Measurements from ENCODE around the gene CIDEA.

CIDEA gene

GRCh38 chr18:12253027-12253426 lies 1.1 kb upstream of the CIDEA start:
- Mint-ChIP-seq H3K4me1 (ENCODE audit: low read depth) (no peaks in the 10 kb centered on the region), H3K36me3 (ENCODE audit: low read depth) (no peaks in the 10 kb centered on the region), H3K27me3 (ENCODE audit: low read depth) (peaks cover 70% of the 10 kb centered on the region), H3K27ac (no peak overlapping the region), H3K9me3 (no peaks in the 10 kb centered on the region), H3K4me3 (no peak overlapping the region)

DNA sequence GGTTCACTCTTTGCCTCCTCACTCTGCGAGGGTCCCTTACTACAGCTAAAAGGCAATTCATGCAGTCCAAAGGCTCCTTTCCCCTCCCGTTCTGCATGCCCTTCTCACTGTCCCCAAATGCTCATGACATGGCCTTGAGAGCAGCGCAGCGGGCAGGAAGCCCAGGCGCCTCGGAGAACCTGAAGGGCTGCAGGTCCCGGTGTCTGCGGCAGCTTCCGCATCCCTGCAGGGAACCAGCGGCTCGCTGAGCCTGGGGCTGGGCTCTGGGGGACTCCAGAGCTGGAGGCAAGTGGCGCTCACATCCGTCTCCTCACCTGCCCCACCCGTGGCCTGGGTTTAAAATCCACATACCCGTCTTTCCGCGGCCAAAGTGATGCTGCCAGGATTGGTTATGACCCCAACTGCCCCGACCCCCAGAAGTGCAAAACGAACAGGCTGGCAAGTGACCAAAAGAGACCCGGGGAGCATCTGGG lies 462 bp upstream of the CIDEA start:
- H3K4me3 Mint-ChIP-seq = no peak overlapping the region
- H3K9me3 Mint-ChIP-seq = no peaks in the 10 kb centered on the region
- H3K36me3 Mint-ChIP-seq (ENCODE audit: low read depth) = no peaks in the 10 kb centered on the region
- peaks cover 70% of the 10 kb centered on the region for H3K27me3 Mint-ChIP-seq (ENCODE audit: low read depth)
- H3K27ac Mint-ChIP-seq = no peak overlapping the region
- H3K4me1 Mint-ChIP-seq (ENCODE audit: low read depth) = no peaks in the 10 kb centered on the region

- Mint-ChIP-seq H3K36me3 (ENCODE audit: low read depth) (no peaks in the 10 kb centered on the region), H3K27ac (no peak overlapping the region), H3K4me3 (no peak overlapping the region), H3K9me3 (no peaks in the 10 kb centered on the region), H3K27me3 (ENCODE audit: low read depth) (peaks cover 66% of the 10 kb centered on the region), H3K4me1 (ENCODE audit: low read depth) (no peaks in the 10 kb centered on the region)
These were observed 805 bp downstream of the CIDEA start for GRCh38 chr18:12254820-12255511.

DNA sequence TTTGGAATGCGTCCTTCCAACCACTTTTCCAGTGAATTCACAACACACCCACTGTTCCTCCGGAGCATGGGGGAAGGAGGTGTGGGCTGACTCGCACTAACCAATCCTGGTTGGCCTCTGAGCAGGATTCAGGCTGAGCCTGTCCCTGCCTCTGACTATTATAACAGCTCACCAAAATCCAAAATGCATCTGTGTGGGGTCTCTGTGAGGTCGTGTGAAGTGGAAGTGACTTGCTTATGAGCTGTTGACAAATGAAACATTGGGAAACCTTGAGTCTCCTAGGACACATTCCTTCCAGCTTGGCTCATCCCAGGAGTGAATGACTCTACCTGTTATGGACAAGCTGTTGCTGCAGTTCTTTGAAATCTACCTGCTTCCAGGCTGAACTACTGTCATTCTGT lies 1.5 kb downstream of the CIDEA start:
- no peak overlapping the region for H3K27ac Mint-ChIP-seq
- no peak overlapping the region for H3K4me3 Mint-ChIP-seq
- H3K9me3 Mint-ChIP-seq = no peaks in the 10 kb centered on the region
- H3K36me3 Mint-ChIP-seq (ENCODE audit: low read depth) = no peaks in the 10 kb centered on the region
- H3K4me1 Mint-ChIP-seq (ENCODE audit: low read depth) = no peaks in the 10 kb centered on the region
- H3K27me3 Mint-ChIP-seq (ENCODE audit: low read depth) = peaks cover 64% of the 10 kb centered on the region

GRCh38 chr18:12256951-12257350 lies 2.8 kb downstream of the CIDEA start:
- H3K4me3 Mint-ChIP-seq = no peak overlapping the region
- peaks cover 50% of the 10 kb centered on the region for H3K27me3 Mint-ChIP-seq (ENCODE audit: low read depth)
- no peaks in the 10 kb centered on the region for H3K4me1 Mint-ChIP-seq (ENCODE audit: low read depth)
- H3K9me3 Mint-ChIP-seq = no peaks in the 10 kb centered on the region
- no peak overlapping the region for H3K27ac Mint-ChIP-seq
- H3K36me3 Mint-ChIP-seq (ENCODE audit: low read depth) = no peaks in the 10 kb centered on the region

DNA sequence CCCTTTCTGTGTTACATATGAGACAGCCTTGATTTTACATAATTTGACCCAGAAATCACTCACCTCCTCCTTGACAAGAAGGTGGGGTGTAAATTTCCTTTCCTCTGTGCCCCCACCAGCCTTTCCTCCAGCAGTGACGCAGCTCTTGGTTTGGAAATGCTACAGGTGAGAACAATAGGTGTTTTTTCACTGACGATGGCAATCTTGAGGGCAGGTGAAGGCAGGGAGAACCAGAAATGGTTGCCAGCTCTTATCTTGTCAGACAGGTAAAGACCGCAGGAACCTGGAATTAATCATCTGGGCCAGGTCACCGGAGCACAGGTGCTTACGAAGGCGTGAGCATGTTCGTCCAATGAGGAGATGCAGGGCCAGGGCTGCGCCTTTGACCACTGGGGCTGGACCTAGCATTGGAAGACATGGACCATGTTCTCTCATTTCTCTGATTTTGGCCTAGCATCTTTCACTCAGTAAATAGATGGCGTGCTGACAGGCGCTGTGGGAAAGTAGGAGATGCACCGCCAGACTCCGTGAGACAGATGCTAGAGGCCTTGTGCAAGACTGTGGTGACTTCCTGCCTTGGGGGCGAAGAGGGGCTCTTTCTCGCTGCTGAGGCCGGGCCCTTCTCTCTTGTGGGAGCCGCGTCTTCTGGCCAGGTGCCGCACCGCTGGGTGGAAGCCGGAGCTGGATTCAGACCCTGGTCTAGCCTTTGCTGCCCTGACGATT lies 4.0 kb downstream of the CIDEA start:
- no peaks in the 10 kb centered on the region for H3K4me1 Mint-ChIP-seq (ENCODE audit: low read depth)
- H3K4me3 Mint-ChIP-seq = no peak overlapping the region
- H3K27me3 Mint-ChIP-seq (ENCODE audit: low read depth) = peaks cover 40% of the 10 kb centered on the region
- no peaks in the 10 kb centered on the region for H3K9me3 Mint-ChIP-seq
- no peaks in the 10 kb centered on the region for H3K36me3 Mint-ChIP-seq (ENCODE audit: low read depth)
- H3K27ac Mint-ChIP-seq = no peak overlapping the region

- Mint-ChIP-seq H3K9me3 (no peaks in the 10 kb centered on the region), H3K27me3 (ENCODE audit: low read depth) (peaks cover 36% of the 10 kb centered on the region), H3K4me3 (no peak overlapping the region), H3K27ac (no peak overlapping the region), H3K4me1 (ENCODE audit: low read depth) (no peaks in the 10 kb centered on the region), H3K36me3 (ENCODE audit: low read depth) (no peaks in the 10 kb centered on the region)
These were observed 4.9 kb downstream of the CIDEA start for GRCh38 chr18:12258719-12259705.

DNA sequence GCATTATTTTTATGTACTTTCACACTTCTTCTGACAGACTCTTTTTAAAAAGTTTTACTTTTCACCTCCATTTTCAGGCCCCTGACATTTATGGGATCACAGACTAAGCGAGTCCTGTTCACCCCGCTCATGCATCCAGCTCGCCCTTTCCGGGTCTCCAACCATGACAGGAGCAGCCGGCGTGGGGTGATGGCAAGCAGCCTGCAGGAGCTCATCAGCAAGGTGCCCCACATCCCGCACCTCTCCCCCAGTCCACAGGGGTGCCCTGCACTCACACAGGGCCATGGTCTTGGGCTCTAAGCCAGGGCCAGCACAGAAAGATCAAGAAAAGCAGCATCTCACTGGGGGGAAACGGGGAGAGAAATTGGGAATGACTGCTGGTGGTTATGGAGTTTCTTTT lies 8.6 kb downstream of the CIDEA start:
- H3K4me3 Mint-ChIP-seq = no peak overlapping the region
- no peaks in the 10 kb centered on the region for H3K9me3 Mint-ChIP-seq
- H3K36me3 Mint-ChIP-seq (ENCODE audit: low read depth) = no peaks in the 10 kb centered on the region
- no peaks in the 10 kb centered on the region for H3K4me1 Mint-ChIP-seq (ENCODE audit: low read depth)
- H3K27me3 Mint-ChIP-seq (ENCODE audit: low read depth) = peaks cover 25% of the 10 kb centered on the region
- H3K27ac Mint-ChIP-seq = no peak overlapping the region

GRCh38 chr18:12264864-12265263 lies 10.7 kb downstream of the CIDEA start:
- Mint-ChIP-seq H3K4me3 (no peak overlapping the region), H3K27ac (no peak overlapping the region)

DNA sequence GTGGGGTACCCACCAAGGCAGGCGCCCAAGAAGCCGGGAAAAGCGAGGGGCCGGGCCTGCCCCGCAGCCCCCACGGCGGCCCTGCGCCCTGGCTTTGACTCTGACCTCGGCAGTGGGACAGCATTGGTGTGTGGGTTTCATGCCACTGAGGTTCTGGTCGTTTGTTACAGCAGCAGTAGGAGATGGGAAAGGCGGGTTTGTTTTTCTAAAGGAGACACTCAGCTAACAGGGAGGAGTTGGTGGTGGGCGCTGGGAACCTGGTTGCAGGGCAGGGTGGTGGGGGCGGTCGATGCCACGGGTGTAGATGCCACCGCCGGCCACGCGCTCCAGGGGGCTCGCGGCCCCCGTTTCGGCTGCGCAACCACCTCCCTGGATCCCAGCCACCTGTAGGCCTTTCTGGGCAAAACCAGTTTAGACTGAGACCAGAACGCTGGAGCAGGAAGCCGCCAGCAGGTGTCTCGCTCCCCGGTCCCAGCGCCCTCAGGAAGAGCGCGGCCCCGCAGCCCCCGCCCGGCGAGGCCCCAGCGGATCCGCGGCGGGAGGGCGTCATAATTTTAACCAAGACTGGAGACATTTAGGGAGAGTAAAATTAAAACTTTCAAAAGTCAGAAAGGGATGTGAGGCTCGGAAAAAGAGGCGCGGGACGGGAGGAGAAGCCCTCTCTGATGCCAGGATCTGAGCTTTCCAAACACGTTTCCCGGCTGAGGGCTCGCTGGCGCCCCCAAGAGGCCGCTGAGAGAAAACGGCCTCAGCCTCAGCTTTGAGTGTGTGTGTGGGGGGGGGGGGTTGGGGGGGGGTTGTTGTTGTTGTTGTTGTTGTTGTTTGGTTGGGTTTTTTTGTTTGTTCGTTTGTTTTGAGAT lies 17.4 kb downstream of the CIDEA start:
- no peak overlapping the region for H3K27ac Mint-ChIP-seq
- peaks cover 2% of the 10 kb centered on the region for H3K4me1 Mint-ChIP-seq (ENCODE audit: low read depth)
- H3K4me3 Mint-ChIP-seq = peak overlapping the region; percentile 34
- no peaks in the 10 kb centered on the region for H3K36me3 Mint-ChIP-seq (ENCODE audit: low read depth)
- H3K9me3 Mint-ChIP-seq = no peaks in the 10 kb centered on the region
- peaks cover 3% of the 10 kb centered on the region for H3K27me3 Mint-ChIP-seq (ENCODE audit: low read depth)

More at GRCh38 chr18:12264864-12265263, 10.7 kb downstream of the CIDEA start:
- peaks cover 24% of the 10 kb centered on the region for H3K27me3 Mint-ChIP-seq (ENCODE audit: low read depth)
- H3K4me1 Mint-ChIP-seq (ENCODE audit: low read depth) = no peaks in the 10 kb centered on the region
- no peaks in the 10 kb centered on the region for H3K36me3 Mint-ChIP-seq (ENCODE audit: low read depth)
- no peaks in the 10 kb centered on the region for H3K9me3 Mint-ChIP-seq

DNA sequence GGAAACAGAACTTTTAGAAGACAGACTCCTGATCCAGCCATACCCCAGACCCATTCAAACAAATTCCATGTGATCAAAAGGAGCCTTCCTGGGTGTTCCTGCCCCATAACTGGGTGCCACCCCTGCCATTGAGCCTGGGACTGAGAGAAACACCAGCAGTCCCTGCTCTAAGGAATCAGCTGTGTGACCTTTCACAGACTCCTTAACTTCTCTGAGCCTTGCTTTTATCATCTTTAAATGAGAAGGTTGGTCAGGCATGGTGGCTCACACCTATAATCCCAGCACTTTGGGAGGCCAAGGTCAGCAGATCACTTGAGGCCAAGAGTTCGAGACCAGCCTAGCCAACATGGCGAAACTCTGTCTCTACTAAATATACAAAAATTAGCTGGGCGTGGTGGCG lies 20.6 kb downstream of the CIDEA start:
- Mint-ChIP-seq H3K4me3 (no peak overlapping the region), H3K36me3 (ENCODE audit: low read depth) (no peaks in the 10 kb centered on the region), H3K27me3 (ENCODE audit: low read depth) (peaks cover 1% of the 10 kb centered on the region), H3K27ac (no peak overlapping the region), H3K9me3 (no peaks in the 10 kb centered on the region), H3K4me1 (ENCODE audit: low read depth) (peaks cover 2% of the 10 kb centered on the region)

- no peaks in the 10 kb centered on the region for H3K4me1 Mint-ChIP-seq (ENCODE audit: low read depth)
- H3K4me3 Mint-ChIP-seq = no peak overlapping the region
- H3K9me3 Mint-ChIP-seq = no peaks in the 10 kb centered on the region
- H3K27me3 Mint-ChIP-seq (ENCODE audit: low read depth) = peaks cover 3% of the 10 kb centered on the region
- no peaks in the 10 kb centered on the region for H3K36me3 Mint-ChIP-seq (ENCODE audit: low read depth)
- H3K27ac Mint-ChIP-seq = no peak overlapping the region
These were observed 22.8 kb downstream of the CIDEA start for GRCh38 chr18:12276736-12277554.

DNA sequence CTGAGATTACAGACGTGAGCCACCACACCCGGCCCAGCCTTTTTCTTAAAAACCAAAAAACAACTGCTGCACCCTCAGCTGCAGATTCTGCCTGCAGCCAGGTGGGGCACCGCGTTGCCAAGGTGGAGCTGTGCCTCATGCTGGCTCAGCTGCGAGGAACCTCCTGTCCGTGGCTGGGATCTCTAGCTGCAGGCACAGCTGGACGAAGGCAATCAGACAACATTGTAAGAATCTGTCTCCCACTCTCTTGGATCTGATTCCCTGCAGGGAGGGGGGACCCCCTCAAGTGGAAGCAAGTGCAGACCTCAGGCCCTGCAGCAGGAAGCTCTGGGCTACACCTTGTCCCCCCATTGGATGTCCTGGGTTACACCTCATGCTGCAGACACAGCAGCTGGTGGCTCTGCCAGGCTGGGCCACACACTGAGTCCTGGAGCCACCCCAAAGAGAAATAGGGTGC lies 24.1 kb downstream of the CIDEA start:
- Mint-ChIP-seq H3K9me3 (no peaks in the 10 kb centered on the region), H3K4me1 (ENCODE audit: low read depth) (no peaks in the 10 kb centered on the region), H3K4me3 (no peak overlapping the region)

More for the DNA sequence above, 24.1 kb downstream of the CIDEA start:
- H3K27me3 Mint-ChIP-seq (ENCODE audit: low read depth) = peaks cover 3% of the 10 kb centered on the region
- no peaks in the 10 kb centered on the region for H3K36me3 Mint-ChIP-seq (ENCODE audit: low read depth)
- no peak overlapping the region for H3K27ac Mint-ChIP-seq
